GM12878 (cell line): Measurements from ENCODE around the gene ZNF436.

Source experiments
- CBFB ChIP-seq: IDR thresholded peaks from 2 replicates; pipeline ENCODE4 v1.6.1; 2016; ENCODE audit warnings: antibody characterized with exemption, low read depth
- CTCF ChIP-seq, 3 experiments: IDR thresholded peaks in 2 of 3; conservative IDR thresholded peaks in 1 of 3; 2 replicates each; pipeline ENCODE4 v1.5.1; 2011; ENCODE audit warnings: low read depth in 3 of 3, low read length in 3 of 3, mild to moderate bottlenecking in 3 of 3, control low read depth in 2 of 3, moderate library complexity in 2 of 3, inconsistent platforms in 1 of 3, mixed read lengths in 1 of 3; ENCODE audit not compliant: control insufficient read depth in 2 of 3, insufficient read depth in 1 of 3; ENCODE audit errors: extremely low read depth in 1 of 3
- POLR2AphosphoS2 ChIP-seq: IDR thresholded peaks from 2 replicates; pipeline ENCODE4 v1.6.1; 2011; ENCODE audit warnings: low read depth, mild to moderate bottlenecking, low read length, improper control_type of control experiment, moderate library complexity

DNA sequence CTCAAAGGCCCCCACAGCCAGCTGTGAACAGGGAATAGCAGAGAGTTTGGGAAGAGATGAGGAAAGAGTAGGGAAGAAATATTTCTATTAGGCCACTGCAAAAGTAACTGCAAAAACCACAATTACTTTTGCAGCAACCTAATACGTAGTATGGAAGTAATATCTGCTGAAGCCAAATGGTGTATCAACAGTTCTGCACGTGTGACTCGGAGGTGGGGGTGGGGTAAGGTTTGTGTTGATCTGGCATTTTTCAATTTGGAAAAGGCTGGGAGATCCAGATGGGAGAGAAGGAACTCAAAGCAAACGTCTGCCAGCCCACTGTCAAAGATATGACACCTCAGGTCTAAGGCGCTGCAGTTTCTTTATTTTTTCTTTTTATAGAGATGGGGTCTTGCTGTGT is 11.1 kb upstream of the ZNF436 start:
- TF ChIP-seq CBFB (no peak), POLR2AphosphoS2 (no peak), CTCF (IDR thresholded peaks at IDR 0.05 in 2 of 3, conservative IDR thresholded peaks at IDR 0.05 in 1 of 3; ENCODE audit: control insufficient read depth in 2 of 3, extremely low read depth in 1 of 3, insufficient read depth in 1 of 3, low read depth in 3 of 3, low read length in 3 of 3) (no peak)
